NCI-H748 (cell line): Measurements from ENCODE around the gene GAL.
"Not testable (repeated sequence)": the region's sequence is repeated elsewhere in the genome, so short reads cannot be mapped to it uniquely, and the experiment has no call there.

Experiments
- DNase-seq: peaks from one replicate; lab custom pipeline; 2025; ENCODE audit not compliant: unreplicated experiment; lab: John Stamatoyannopoulos, UW

Gene GAL, protein sequence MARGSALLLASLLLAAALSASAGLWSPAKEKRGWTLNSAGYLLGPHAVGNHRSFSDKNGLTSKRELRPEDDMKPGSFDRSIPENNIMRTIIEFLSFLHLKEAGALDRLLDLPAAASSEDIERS

DNA sequence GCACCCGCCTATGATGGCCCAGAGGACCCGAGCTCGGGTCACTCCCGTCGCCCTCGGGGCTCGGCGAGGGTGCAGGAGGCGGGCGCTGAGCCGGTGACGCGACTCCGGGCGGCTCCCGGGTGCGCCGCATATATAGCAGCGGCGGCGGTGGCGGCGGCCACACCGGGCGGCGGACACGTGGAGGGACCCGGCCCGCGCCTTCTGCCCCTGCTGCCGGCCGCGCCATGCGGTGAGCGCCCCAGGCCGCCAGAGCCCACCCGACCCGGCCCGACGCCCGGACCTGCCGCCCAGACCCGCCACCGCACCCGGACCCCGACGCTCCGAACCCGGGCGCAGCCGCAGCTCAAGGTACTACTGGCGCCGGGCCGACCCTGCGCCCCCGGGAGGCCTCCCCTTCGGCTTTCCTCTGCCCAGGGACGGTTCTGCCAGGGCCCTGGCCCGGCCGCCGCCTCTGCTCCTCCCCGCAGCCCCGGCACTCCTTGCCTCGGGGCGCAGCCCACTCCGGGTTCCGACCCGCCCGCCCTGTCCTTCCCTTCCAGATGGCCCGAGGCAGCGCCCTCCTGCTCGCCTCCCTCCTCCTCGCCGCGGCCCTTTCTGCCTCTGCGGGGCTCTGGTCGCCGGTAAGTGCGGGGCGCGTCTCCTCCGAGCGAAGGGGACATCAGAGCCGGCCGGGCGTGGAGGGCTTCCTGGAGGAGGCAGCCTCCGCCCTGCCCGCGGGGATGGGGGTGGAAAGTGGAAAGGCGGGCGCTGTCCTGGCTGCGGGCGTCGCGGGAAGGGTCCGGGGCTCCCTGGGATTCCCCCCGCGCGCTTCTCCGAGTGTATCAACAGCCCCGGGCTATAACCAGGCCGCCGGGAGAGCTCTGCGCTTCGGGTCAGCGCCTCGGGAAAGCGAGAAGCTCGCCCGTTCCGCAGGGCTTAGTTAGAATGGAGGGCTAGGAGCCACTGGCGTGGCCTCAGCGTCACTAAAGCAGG lies at the start of gene GAL:
Gene GAL (plus strand): TSS at position 160 of the 972 bp plus-strand sequence. CDS start 380 bp downstream, at position 540.
- DNase-seq = peak; percentile 41

DNA sequence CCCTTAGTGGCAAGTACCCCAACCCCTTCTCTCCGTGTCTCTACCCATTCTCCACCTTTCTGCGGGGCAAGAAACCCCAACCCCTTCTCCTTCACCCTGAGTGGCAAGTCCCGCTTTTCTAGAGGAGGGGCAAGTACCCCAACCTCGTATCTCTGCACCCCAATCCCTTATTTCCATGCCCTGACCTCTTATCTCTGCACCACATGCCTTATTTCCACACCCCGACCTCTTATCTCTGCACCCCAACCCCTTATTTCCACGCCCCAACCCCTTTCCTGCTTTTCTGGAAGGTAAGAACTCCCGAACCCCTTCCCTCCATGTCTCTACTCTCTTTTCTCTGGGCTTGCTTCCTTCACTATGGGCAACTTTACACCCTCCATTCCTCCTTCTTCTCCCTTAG lies 49.7 kb upstream of the GAL start:
- DNase-seq = not testable (repeated sequence)

- not testable (repeated sequence) for DNase-seq
Measured at GRCh38 chr11:68635172-68635571, 49.2 kb upstream of the GAL start.

DNA sequence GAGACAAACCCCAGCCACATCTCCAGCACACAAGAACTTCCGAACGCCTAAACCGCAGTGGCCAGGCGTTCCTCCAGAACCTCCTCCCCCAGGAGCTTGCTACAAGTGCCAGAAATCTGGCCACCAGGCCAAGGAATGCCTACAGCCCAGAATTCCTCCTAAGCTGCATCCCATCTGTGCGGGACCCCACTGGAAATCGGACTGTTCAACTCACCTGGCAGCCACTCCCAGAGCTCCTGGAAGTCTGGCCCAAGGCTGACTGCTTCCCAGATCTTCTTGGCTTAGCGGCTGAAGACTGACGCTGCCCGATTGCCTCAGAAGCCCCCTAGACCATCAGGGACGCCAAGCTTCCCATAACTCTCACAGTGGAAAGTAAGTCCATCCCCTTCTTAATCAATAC lies 48.5 kb upstream of the GAL start:
- not testable (repeated sequence) for DNase-seq

- not testable (repeated sequence) for DNase-seq
Measured at GRCh38 chr11:68639322-68639721, 45.0 kb upstream of the GAL start.

GRCh38 chr11:68641880-68642279 lies 42.5 kb upstream of the GAL start:
- DNase-seq = no peak

DNA sequence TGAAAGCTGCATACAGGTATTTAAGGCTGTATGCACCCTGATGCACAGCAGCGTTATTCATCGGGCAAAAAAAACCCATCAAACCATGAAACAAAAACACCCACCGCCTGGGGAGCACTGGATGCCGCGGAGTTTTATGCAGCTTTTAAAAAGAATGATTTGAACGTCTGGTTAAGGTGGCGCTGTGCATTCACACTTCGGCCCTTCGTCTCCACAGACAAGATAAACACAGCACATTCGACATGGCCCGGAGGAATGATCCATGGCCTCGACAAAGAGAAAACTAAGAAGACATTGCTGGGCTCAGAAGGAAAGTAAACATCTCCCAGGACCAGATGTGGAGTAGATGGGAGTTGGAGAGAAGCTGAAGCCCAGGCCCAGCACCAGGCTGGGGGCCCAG lies 40.8 kb upstream of the GAL start:
- DNase-seq = peak; percentile 40

DNA sequence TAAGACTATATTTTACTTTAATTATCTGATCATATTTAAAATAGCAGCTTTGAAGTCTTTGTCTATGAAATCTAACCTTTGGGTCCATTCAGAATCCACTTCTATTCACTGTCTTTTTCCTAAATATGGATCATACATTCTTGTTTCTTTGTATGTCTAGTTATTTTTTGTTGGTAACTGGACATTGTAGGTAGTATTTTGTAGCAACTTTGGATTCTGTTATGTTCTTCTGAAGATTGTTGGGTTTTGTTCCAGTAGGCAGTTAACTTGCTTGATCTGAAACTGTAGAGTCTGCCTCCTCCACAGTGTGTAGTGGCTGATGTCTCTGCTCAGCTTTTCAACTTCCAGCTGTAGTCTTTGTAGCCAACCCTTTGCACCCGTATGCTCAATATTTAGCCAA lies 37.5 kb upstream of the GAL start:
- no peak for DNase-seq

- DNase-seq = no peak
Measured at GRCh38 chr11:68649851-68650555, 34.3 kb upstream of the GAL start.

DNA sequence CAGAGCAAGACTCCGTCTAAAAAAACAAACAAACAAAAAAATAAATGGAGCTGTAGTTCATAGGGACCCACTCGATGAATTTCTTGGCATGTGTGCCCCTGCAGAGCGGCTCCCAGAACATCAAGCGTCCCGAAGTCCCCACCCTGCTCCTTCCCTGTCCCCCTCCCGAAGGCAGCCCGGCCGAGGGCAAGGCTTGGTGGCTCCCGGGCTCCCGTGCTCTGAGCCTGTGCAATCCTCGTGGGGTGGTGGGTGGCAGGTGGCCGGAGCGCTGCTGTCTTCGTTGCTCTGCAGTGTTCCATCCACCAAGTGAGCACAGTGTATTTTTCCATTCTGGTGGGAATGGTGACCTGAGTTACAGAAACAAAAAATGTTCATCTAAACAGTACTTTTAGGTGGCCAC lies 33.5 kb upstream of the GAL start:
- DNase-seq = no peak

DNA sequence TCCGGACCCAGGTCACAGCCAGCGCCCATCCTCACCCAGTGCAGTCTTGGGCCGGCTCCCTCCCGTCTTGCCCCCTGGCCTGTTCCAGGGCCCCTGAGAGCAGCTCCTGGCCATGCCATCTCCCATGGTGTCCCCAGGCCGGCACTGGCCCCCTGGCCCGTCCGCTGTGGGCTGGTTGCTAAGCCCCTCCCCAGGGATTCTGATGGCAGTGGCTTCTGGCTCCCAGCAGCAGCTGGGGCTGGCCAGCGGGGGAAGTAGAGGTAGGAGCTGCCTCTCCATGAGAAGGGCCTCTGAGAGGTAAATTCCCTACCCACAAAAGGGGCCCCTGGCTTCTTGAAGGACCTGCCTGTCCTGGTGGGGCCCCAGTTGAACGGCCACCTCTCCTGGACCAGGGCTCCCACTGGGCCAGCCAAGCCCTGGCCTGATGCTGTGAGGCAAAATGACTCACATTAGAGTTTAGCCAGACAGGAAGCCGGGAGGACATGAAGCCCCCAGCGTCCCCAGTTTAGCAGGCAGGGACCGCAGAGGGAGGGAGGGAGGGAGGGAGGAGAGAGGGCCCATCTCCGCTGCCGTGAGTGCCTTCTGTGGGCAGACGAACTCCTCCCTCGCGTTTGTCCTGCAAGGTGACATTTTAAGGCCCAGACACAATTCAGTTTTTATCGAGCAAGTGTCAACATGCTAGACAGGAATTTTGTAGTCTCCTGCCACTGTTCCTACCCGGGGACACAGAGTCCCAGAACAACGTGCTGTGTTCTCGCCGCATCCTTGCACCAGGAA lies 32.9 kb upstream of the GAL start:
- no peak for DNase-seq

DNA sequence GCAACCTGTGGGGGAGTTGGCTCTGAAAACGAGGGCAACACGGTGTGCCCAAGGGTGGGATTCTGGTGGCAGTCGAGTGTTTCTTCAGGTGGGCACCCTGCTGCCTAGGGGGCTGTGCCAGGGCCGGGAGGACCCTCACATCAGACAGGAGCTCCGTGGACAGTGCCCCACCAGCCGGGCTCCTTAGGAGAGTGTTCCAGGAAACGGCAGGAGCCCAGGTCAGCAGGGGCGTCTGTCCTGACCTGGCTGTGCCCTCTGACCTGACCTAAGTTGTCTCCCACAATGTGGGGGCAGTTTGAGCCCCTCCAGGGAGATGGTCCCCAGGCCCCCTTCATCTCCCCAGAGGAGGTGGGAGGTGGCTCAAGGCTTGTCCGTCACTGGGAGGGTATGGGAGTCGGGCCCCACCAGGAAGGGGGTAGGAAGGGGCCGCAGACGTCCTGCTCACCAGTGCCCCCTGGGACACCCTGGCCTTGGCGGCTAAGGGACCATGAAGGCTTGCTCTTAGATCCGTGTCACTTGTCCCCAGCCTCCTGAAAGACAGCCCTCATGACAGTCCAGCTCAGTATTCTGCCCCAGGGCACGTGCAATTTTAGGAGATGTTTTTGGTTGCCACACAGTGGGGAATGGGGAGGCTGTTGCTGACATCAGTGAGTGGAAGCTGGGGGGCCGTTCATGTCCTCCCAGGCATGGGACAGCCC lies 32.2 kb upstream of the GAL start:
- DNase-seq = no peak

DNA sequence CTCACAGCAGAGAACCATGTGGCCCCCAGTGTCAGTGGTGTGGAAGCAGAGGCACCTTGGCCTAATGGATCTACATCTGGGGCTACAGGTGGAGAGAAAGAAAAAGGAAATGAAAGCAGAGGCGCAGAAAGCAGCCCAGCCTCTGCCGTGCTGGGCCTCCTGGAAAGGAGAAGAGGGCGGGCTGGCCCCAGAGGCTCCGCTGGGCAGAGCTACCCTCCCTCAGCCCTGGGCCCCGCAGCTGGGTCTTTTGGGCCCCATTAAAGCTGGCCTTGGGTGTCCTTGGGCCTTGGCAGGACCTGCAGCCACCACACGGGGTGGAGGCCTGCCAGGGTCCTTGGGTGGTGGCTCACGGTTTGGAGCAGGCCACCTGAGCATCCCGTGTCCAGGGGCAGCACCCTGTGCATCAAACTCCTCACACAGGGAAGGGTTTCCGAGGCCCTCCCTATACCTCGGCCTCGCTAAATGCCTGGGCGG lies 31.6 kb upstream of the GAL start:
- no peak for DNase-seq

DNA sequence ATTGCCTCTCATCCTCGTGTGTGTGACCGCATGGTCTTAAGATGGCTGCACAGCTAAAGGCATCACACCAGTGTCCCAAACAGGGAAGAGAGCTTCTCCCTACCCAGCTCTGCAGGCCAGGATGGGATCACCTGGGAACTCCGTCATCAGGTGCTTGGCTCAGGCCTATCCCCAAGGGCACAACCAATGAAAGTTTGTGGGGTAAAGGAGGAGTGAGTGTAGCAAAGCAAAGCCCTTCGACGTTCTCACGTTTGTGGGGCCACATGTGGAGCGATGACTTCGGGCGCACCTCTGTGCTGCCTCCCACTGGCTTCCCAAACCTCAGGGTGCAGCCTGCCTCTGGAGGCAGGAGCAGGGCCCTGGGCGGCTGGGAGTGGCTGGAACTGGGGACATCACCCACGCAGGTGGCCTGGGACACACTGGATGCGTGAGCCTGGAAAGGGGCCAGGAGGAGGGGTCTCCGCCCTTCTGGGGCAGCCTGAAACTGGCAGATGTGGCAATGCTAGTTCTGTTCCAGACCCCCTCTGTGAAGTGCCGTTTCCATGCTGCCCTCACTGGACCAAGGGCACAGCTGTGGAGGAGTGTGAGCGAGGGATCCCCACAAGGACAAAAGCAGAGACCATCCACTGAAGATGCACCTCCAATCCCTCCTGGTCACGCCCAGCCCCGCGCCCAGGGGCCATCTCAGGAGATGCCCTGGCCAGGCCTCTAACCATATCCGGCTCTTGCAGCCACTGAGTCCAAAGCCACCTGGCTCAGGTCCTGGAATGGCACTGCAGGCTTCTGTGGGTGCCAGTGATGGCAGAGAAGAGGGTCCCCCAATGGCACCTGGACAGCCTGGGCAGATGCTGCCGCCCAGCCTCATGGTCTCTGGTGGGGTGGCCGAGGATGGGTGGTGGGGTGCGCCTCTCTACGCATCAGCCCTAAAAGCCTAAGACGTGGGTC lies 30.6 kb upstream of the GAL start:
- DNase-seq = no peak

DNA sequence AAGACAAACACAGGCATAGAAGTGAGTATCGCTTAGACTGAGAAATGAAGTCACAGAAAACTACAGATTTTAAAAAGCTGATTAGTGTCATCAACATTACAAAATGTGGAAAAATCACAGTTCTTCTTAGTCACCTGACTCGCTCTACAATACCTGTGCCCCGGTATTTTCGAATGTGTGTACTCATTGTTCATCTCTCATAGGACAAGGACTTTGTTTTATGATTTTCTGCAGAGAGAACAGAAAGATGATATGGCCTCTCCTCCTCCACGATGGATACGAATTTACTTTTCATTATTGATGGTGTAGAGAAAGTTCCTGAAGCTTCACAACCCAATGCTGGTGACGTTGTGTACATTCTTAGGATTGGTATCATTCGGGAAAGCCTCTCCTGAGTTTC lies 29.4 kb upstream of the GAL start:
- DNase-seq = no peak

DNA sequence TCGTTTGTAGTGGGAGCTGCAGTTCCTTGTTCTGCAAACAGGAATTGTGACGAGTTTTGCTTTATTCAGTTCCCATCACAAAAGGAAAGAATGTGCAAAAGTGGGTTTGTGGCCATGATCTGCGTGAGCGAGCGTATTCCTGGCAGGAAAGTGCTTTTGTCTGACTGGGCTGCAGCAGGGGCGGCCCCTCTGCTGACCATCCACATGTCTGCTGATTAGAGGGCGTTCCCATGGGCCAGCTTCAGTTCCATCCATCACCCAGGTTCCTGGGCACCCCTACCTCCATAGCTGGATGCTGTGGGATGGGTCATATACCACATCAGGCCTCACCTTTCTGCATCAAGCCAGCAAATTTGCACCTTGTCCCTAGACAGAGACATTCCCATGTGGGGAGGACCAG lies 28.9 kb upstream of the GAL start:
- no peak for DNase-seq

DNA sequence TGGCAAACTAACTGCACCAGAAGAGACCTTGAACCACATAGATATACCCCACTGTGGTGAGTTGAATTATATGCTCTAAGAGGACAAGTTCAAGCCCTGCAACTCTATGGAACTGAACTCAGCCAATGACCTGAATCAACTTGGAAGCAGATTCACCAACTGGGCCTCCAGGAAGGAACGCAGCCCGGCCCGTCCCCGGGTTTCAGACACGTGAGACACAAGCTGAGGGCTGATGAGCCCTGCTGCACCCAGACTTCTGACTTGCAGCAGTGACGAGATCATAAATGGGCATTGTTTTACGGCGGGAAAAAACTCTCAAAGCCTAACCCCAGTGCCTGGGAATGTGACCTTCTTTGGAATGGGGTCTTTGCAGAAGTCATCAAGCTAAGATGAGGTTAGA lies 28.5 kb upstream of the GAL start:
- no peak for DNase-seq

GRCh38 chr11:68657021-68657780 lies 27.1 kb upstream of the GAL start:
- no peak for DNase-seq

DNA sequence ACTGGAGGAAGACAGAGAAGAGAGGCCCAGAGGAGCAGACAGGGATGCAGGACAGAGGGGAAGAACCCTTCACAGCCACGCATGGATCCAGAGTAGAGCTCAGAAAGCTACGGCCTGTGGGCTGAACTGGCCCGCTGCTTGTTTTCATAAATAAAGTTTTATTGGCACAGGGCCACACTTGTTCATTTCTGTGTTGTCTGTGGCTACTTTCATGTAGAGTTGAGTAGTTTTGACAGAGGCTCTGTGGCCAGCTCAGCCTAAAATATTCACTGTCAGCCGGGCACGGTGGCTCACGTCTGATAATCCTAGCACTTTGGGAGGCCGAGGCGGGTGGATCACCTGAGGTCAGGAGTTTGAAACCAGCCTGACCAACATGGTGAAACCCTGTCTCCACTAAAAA lies 26.2 kb upstream of the GAL start:
- DNase-seq = no peak
